Esophagus squamous epithelium (tissue), 4 donors: ENCODE measurements around the gene OPCML.

ENCODE experiments used
- POLR2A ChIP-seq, 4 donors: fragments of 450-650 bp; IDR thresholded peaks; one replicate each; pipeline ENCODE4 v1.6.1; 2017; ENCODE audit warnings: antibody characterized with exemption in 4 of 4, mild to moderate bottlenecking in 4 of 4, moderate library complexity in 3 of 4
- TF ChIP-seq, protein P1 (sequence below), 6 experiments: fragments of 450-650 bp in 4 of 6; fragments of 200-600 bp in 2 of 6; sonication (generic) in 2 of 6; IDR thresholded peaks; one replicate each; pipeline ENCODE4 v1.5.1; 2016 to 2019; ENCODE audit warnings: antibody characterized with exemption in 6 of 6, mild to moderate bottlenecking in 4 of 6, moderate library complexity in 4 of 6

DNA sequence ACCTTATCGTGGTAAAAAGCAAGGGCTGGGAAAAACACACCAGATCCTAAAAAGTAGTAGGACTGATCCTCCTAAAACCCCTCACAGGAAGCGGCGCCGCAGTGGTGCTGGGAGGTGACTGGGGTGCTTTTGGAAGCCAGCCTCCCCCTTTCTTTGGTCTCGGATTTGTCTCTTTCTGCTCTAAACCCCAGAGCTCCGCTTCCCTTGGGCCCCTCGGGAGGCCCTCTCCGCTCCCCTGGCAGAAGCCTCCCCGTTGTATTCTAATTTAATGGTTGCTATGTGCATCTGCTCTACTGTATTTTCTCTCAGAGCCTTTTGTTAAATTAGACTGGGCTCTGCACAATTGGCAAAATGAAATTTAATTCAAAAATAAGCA, 587.7 kb downstream of the OPCML start:
- TF ChIP-seq POLR2A (IDR thresholded peaks at IDR 0.05) = no peak
- TF ChIP-seq, protein P1, sequence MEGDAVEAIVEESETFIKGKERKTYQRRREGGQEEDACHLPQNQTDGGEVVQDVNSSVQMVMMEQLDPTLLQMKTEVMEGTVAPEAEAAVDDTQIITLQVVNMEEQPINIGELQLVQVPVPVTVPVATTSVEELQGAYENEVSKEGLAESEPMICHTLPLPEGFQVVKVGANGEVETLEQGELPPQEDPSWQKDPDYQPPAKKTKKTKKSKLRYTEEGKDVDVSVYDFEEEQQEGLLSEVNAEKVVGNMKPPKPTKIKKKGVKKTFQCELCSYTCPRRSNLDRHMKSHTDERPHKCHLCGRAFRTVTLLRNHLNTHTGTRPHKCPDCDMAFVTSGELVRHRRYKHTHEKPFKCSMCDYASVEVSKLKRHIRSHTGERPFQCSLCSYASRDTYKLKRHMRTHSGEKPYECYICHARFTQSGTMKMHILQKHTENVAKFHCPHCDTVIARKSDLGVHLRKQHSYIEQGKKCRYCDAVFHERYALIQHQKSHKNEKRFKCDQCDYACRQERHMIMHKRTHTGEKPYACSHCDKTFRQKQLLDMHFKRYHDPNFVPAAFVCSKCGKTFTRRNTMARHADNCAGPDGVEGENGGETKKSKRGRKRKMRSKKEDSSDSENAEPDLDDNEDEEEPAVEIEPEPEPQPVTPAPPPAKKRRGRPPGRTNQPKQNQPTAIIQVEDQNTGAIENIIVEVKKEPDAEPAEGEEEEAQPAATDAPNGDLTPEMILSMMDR (IDR thresholded peaks at IDR 0.05) = no peak
